HepG2 (cell line): ENCODE results near the gene TMEM236.

ENCODE experiments used
- EP300 ChIP-seq, 3 experiments: sonication (generic) in 1 of 3; formaldehyde crosslinking in 1 of 3; IDR thresholded peaks; 2 replicates each; pipeline versions ENCODE4 v1.5.1 to v1.6.1; 2011 to 2020; ENCODE audit warnings: low read depth in 2 of 3, low read length in 2 of 3, borderline replicate concordance in 1 of 3, improper control_type of control experiment in 1 of 3, mild to moderate bottlenecking in 1 of 3, missing genetic modification reagents in 1 of 3, moderate library complexity in 1 of 3
- ESRRA ChIP-seq: sonication (generic); formaldehyde crosslinking; IDR thresholded peaks from 2 replicates; pipeline ENCODE4 v1.5.1; 2020; ENCODE audit warnings: mild to moderate bottlenecking, low read depth, missing genetic modification reagents
- GABPA ChIP-seq, 2 experiments: IDR thresholded peaks; 2 replicates each; pipeline ENCODE4 v1.6.1; 2011 to 2016; ENCODE audit warnings: low read depth in 2 of 2, low read length in 1 of 2, missing biosample characterization in 1 of 2, missing genetic modification characterization in 1 of 2
- HOXA3 ChIP-seq: sonication (generic); formaldehyde crosslinking; IDR thresholded peaks from 2 replicates; pipeline ENCODE4 v1.5.0; 2020; ENCODE audit warnings: missing genetic modification reagents
- JUND ChIP-seq: sonication (generic); formaldehyde crosslinking; IDR thresholded peaks from 2 replicates; pipeline ENCODE4 v1.8.0; 2022; ENCODE audit warnings: mild to moderate bottlenecking, missing genetic modification reagents
- ZBTB1 ChIP-seq: sonication (generic); formaldehyde crosslinking; IDR thresholded peaks from 2 replicates; pipeline ENCODE4 v1.4.0; 2020; ENCODE audit warnings: missing genetic modification reagents, borderline replicate concordance
- ZNF24 ChIP-seq: fragments of 450-650 bp; IDR thresholded peaks from 2 replicates; pipeline ENCODE4 v1.6.1; 2017; ENCODE audit warnings: antibody characterized with exemption, mild to moderate bottlenecking
- ZNF619 ChIP-seq: sonication (generic); formaldehyde crosslinking; IDR thresholded peaks from 2 replicates; pipeline ENCODE4 v1.4.0; 2020; ENCODE audit warnings: mild to moderate bottlenecking, missing genetic modification reagents
- TF ChIP-seq, protein P1 (sequence below): sonication (generic); formaldehyde crosslinking; IDR thresholded peaks from 2 replicates; pipeline ENCODE4 v1.5.0; 2020; ENCODE audit warnings: mild to moderate bottlenecking, missing genetic modification reagents, moderate library complexity
- TF ChIP-seq, protein P2 (sequence below): sonication (generic); formaldehyde crosslinking; IDR thresholded peaks from 2 replicates; pipeline ENCODE4 v1.8.0; 2022; ENCODE audit warnings: mild to moderate bottlenecking, missing genetic modification reagents, moderate library complexity

- TF ChIP-seq, protein P1, sequence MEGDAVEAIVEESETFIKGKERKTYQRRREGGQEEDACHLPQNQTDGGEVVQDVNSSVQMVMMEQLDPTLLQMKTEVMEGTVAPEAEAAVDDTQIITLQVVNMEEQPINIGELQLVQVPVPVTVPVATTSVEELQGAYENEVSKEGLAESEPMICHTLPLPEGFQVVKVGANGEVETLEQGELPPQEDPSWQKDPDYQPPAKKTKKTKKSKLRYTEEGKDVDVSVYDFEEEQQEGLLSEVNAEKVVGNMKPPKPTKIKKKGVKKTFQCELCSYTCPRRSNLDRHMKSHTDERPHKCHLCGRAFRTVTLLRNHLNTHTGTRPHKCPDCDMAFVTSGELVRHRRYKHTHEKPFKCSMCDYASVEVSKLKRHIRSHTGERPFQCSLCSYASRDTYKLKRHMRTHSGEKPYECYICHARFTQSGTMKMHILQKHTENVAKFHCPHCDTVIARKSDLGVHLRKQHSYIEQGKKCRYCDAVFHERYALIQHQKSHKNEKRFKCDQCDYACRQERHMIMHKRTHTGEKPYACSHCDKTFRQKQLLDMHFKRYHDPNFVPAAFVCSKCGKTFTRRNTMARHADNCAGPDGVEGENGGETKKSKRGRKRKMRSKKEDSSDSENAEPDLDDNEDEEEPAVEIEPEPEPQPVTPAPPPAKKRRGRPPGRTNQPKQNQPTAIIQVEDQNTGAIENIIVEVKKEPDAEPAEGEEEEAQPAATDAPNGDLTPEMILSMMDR (CRISPR knock-in tag): no peak; the same call in 1 of the 2 replicates
- TF ChIP-seq, protein P2, sequence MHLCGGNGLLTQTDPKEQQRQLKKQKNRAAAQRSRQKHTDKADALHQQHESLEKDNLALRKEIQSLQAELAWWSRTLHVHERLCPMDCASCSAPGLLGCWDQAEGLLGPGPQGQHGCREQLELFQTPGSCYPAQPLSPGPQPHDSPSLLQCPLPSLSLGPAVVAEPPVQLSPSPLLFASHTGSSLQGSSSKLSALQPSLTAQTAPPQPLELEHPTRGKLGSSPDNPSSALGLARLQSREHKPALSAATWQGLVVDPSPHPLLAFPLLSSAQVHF: no peak
- no peak for TF ChIP-seq ZNF619
- TF ChIP-seq GABPA (IDR thresholded peaks at IDR 0.05; ENCODE audit: low read depth, low read length): no peak
- no peak for TF ChIP-seq GABPA (CRISPR knock-in tag; IDR thresholded peaks at IDR 0.05; ENCODE audit: low read depth)
- TF ChIP-seq ZBTB1 (CRISPR knock-in tag): no peak
- no peak for TF ChIP-seq JUND (CRISPR knock-in tag)
- no peak for TF ChIP-seq HOXA3 (CRISPR knock-in tag)
- no peak for TF ChIP-seq ESRRA
- TF ChIP-seq EP300 (IDR thresholded peaks at IDR 0.05; ENCODE audit: low read depth in 2 of 2, low read length in 2 of 2): no peak
- no peak for TF ChIP-seq EP300 (CRISPR knock-in tag; IDR thresholded peaks at IDR 0.05; ENCODE audit: borderline replicate concordance)
- no peak for TF ChIP-seq ZNF24
Observed at GRCh38 chr10:17781856-17782255, 29.9 kb downstream of the TMEM236 start.
